Measurements from ENCODE around the gene DNAJC4. TPM values are rescaled to one million over a fixed set of nuclear protein-coding genes. Genes with fewer than 3 reads are reported as not detected.

DNAJC4 gene
- total RNA-seq, 1 donor from 2014 or later: 26.9 TPM

DNA sequence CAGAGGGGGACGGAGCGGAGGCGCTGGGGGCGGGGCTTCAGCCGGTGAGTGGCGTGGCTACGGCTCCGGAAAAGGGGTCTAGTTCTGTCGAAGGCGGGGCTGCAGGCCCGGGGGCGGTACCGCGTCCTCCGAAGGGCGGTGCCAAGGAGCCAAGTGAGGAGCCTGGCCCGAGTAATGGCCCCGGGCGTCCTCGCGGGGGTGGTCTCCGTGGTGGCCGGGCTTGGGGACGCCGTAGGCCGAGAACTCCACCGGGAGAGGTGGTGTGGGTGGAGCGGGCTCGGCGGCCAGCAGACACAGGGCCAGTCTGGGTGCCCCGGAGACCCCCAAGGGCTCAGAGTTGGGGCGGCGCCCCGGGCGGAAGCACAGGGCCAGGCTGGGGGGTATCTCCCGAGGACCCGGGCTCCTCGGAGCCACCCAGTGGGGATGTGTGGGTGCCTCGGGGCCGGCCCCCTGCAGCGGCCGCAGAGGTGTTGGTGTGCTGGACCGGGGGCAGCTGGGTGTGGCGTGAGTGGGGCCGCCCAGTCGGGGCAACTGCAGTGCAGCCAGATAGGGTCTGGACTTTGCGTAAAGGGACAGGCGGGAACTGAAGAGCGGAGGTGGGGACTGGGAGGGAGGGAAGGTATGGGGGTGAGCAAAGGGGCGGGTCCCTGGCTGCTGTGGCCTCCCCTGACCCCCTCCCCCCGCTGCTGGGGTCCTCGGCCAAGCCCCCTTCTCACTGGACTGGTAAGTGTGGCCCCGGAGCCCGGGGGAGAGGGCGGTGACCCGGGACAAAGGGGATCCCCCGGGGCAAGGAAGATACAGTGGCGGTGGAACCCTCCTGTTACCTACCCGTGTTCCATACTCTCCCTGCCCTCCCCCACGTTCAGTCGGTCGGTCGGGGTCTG lies 11.4 kb downstream of the DNAJC4 start:
- intact Hi-C loops (cut with micrococcal nuclease): loop anchor here (1.0 to 2.0 kb wide), 8 partner anchors 11 to 99 kb away; partner anchors contain the start of genes CCDC88B, DNAJC4, ESRRA and GPR137

DNA sequence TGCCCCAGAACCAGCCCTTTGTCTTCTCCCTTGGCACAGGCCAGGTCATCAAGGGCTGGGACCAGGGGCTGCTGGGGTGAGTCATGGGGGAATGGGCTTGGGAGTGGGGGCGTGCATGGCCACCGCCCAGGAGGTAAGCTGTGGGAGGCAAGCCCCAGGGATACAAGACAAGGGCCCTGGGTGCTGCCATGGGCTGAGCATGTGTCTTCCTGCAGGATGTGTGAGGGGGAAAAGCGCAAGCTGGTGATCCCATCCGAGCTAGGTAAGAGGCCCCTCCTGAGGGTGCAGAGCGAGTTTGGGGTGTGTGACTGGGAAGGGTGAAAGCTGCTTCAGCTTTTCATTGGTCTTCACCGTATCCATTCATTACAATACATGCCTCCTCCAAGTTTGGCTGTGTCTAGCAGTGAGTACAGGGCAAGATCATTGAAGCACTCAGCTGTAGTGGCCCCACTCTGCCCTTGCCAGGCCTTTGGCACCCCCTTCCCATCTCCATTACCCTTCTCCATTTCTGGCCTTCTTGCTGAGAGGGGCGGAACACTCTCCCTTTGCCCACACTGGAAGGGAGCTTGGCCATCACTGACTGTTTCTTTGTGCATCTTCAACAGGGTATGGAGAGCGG lies 13.0 kb downstream of the DNAJC4 start:
- intact Hi-C loops (cut with micrococcal nuclease): no loop called here

DNA sequence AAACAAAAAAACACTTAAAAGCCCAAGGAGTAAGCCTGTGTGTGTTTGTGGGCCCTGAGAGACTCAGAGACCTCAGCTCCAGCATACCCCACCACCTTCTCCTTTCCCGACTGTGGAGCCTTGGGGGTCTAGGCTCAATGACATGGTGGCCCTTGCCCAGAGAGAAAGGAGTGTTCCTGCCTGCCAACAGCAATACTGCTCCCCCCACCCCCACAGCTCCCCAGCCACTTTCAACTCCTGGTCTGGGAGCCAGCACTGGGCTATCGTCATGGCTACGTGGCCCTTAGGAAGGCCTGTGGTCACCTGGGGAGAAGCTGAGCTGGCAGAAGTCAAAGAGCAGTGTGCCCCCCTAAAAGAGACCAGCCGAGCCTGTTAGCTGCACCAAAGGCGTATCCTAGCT lies 13.8 kb downstream of the DNAJC4 start:
- intact Hi-C loops (cut with micrococcal nuclease): no loop called here

DNA sequence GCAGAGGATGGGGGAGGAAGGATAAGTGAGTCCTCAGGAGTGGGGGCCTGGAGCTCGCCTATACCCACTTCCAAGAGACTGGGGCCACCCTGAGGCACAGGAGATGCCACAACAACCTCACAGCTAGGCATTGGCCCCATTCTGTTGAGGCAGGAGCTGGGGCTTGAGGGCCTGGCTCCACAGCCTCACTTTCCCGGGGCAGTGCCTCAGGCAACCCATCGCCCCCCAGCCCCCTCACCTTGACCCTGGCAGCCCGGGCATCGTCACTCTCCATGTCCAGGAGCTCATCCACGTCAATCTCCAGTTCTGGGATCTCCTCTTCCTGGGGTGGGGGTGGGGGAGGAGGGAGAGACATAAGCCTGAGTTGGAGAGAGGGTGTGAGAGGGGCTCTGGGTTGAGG lies 14.6 kb downstream of the DNAJC4 start:
- intact Hi-C loops (cut with micrococcal nuclease): no loop called here

DNA sequence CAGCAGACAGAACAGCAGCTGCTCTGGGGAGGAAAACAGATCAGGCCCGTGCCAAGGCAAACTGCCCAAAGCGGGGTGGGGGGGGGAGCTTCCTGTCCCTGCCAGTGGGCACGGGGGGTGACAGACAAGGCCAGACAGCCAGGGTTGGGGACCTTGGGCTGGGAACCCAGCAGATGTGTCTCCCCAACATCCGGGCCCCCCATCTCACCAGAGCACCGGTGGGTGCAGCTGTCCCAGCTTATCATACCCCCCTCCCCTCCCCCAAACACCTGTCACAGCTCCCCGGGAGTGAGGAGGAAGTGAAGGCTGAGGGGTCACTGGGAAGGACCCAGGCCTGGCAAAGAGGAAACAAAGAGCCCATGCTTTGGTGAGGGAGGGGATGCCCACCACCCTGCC lies 15.1 kb downstream of the DNAJC4 start:
- intact Hi-C loops (cut with micrococcal nuclease): no loop called here

DNA sequence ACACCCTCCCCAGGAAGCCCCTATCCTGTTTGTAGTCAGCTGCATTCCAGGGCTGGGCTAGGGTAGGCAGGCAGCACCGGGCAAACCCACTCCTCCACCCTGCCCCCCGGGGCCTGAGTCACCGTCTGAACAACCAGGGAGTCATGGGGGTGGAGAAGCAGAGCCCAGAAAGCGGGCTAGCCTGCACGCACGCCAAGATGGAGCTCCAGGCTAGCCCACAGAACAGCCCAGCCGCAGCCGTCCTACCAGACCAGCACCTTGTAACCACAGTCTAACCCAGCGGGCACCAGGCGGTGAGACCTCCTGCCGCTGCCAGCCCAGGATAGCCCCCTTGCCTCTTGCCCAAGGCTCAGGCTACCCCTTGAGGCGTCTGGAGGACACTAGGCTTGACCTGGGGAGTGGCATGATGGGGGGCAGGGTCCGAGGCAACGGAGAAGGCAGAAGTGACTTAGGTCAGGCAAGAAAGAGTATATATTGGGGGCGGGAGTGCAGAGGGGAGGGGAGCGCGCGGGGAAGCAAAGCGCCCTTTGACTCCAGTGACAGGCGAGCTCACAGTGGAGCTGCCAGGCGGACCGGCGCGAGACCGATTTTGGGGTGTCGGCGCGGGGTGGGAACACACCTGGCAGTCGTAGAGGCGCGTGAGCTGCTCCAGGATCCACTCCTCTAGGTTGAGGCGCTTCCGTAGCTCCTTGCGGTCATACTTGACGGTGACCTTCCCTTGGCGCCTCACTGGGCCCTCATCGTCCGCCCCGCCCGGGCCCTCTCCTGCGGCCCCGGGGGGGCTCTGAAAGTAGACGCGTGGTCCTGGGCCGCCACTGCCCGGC lies 15.7 kb downstream of the DNAJC4 start:
- intact Hi-C loops (cut with micrococcal nuclease): loop anchor here (1.0 to 2.0 kb wide), 5 partner anchors 16 to 97 kb away; partner anchors contain the start of genes DNAJC4, ESRRA and FERMT3

DNA sequence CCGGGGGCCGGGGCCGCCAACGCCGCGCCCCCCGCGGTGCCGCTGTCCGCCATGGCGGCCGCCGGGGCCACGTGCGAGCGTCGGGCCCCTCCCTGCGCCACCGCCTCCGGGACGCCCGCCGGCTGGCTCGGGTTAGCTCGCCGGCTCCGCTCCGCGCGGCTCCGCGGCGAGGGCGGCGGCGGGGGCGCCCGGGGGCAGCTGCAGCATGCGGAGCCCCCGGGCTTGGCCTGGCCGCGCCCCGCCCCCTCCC lies 16.2 kb downstream of the DNAJC4 start:
- intact Hi-C loops (cut with micrococcal nuclease): loop anchor here (1.0 to 2.0 kb wide), 5 partner anchors 16 to 96 kb away; partner anchors contain the start of genes DNAJC4, ESRRA and FERMT3

DNA sequence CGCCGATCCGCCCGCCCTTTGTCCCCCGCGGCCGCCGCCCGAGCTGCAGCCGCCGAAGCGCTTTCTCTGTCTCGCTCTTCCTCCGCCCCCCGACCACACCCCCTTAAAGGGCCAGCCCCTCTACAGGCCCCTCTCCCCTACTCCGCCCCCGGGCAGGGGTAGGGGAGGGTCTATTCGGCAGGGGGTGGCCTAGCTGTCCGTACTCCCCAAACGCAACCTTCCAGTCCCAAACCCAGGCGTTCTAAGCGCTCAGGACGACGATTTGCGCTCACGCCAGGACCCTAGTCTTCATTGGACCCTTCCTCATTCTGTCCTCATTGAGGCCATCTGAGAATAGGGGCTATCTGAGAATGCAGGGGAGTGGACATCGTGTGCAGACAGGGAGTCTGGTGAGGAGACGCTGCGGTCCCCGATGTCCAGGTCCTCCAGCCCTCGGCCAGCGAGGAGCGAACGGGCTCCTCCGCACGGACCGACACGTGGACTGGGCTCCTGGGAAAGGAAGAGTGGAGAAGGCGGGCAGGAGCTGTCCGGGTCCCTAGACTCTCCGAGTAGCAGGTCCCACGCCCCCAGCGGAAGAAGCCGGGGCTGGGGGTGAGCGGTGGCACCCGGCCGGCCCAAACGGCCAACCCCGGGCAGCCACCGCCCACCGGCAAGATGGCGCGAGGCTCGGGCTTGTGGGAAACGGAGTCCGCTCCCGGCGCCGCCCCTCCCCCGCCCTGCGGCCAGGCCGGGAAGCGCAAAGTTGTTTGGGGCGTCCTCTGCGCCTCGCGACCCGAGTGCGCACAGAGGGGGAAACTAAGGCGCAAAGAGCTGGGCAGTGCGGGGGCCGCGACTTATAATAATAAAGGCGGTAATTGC lies 16.8 kb downstream of the DNAJC4 start, which contains the start of gene PPP1R14B:
PPP1R14B (minus strand) TSS at position 73 of the 858 bp plus-strand sequence. CDS start 270 bp downstream, outside the sequence.
- intact Hi-C loops (cut with micrococcal nuclease): loop anchor here (1.0 to 2.0 kb wide), 6 partner anchors 17 to 96 kb away; partner anchors contain the start of genes BAD, DNAJC4, ESRRA and FERMT3

DNA sequence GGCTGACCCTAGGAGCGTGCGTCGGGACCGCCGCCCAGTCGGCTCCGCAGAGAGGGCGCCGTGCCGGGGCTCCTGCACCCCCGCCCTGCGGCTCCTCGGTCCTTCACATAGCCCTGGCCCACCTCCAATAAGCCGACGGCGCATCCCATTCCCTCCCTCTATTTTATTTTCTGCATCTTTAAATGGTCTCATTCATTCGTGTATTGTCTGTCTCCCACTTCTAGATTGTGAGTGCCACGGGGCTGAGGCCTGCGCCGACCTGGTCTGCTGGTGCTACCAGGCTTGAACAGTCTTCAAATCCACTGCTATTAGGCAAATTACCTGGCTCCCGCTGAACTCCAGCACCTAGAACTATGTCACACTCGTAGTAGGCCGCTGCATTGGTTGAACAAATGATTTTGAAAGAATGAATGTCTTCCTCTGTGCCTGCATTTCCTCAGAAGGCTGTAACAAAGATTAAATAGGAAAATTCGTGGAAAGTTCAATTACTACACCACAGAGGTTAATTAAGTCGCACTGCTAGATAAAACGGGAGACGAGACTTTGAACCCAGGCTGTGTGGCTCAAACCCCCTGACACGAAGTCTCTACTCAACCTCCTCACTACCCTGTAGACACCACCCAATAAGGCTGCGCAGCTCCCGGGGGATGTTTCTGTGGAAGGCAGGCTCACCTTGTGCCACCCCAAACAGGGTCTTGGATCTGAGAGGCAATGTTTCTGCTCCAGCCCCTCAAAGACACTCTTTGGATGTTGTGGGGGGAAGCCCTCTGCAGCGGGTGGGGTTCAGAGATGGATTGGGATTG lies 17.6 kb downstream of the DNAJC4 start:
- intact Hi-C loops (cut with micrococcal nuclease): loop anchor here (1.0 to 2.0 kb wide), 2 partner anchors 36 to 95 kb away; partner anchors contain the start of gene BAD

DNA sequence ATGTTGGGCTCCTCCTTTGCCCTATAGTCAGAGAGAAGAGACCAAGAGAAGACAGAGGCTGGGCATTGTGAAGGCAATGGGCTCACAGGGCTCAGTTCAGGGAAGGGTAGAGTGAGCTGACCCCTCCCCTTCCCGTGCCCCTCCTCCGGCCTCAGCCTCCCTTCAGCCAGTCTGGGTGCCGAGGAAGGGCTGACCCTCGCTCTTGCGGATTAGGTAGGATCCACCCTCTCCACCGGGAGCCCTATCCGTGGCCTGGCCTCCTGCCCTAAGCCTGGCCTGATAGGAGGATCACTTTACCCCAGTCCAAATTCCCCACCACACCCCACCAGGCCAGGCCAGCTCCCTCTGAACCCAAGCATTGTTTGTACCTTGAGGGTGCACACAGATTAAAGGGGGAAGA lies 18.2 kb downstream of the DNAJC4 start:
- intact Hi-C loops (cut with micrococcal nuclease): no loop called here

DNA sequence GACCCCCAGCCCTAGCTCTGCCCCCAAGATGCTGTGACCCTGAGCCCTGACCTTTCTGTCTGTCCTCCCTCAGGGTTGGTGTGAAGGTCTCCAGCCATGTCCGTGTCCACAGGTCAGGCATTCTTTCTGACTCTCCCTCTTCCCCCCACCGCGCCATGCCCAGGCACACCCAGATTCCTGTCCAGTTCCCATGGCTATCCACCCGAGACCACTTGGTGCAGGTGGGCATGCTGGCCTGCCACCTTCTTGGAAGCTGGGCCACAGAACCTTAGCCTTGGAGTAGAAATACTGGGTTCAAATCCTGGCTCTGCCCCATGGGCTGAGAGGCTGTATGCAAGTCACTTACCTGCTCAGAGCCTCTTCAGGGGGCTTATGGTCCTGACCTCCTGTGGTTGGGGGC lies 18.7 kb downstream of the DNAJC4 start:
- intact Hi-C loops (cut with micrococcal nuclease): no loop called here

DNA sequence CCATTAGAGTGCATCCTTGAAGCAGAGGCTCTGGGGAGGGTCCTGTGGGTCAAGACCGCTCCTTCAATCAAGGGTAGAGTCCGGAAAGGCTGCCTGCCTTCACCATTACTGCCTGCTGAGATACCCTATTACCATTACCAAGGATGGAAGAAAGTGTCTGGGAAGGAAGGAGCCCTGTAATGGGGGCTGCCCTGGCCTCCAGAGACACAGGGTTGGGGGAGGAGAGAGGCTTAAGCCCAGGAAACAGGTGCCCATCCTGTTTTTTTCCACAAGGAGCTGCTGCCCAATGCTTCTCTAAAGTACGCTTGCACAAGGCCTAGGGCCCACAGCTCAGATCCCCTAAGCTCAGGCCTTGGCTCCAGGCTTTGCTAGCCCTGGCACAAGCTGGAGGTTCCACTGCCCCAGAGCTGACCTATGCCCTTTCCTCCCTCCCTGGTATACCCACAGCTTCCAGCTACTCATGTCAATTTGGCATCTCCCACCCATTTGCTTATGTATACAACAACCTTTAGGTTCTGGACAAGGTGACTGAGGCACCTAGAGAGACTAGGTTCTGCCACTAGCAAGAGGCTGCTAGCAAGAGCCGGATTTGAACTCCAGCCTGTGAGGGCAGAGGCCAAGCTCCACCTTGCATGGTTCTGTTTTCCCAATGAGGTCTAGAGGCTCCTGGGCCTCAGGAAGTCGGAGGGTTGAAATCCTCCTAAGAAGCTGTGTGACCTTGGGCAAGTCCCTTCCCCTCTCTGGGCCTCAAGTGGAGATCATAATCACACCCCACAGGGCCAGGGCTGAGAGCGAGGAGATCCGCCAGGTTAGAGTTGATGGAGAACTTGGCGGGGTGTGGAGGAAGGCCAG lies 19.4 kb downstream of the DNAJC4 start:
- intact Hi-C loops (cut with micrococcal nuclease): no loop called here

DNA sequence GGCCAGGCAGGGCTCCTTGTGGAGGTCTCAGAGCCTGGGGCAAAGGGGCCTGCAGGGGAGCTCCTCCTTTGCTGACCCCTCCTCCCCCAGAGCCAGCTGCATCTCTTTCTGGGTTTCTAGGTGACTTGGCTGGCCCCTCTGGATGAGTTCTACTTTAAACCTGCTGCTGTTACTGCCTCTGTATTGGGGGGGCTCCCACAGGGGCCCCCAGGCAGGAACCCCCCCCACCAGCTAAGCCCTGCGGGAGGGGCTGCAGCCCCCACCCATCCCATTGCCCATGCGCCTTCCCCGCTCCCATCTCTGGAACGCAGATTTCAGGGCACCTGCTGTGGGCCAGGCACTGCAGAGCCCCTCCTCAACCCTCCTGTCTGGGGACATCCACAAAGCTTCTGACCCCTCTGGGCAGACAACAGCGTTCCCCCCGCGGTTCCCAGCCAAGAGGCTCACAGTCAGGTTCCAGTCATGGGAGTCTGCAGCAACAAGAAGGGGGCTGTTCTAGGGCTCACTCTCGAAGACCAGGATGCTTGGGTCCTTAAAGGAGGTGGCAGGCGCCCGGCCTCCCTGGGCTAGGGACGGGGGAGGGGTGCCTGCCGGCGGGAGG lies 20.2 kb downstream of the DNAJC4 start:
- intact Hi-C loops (cut with micrococcal nuclease): loop anchor here (1.0 kb wide), 4 partner anchors 19 to 54 kb away; partner anchors contain the start of gene BAD

DNA sequence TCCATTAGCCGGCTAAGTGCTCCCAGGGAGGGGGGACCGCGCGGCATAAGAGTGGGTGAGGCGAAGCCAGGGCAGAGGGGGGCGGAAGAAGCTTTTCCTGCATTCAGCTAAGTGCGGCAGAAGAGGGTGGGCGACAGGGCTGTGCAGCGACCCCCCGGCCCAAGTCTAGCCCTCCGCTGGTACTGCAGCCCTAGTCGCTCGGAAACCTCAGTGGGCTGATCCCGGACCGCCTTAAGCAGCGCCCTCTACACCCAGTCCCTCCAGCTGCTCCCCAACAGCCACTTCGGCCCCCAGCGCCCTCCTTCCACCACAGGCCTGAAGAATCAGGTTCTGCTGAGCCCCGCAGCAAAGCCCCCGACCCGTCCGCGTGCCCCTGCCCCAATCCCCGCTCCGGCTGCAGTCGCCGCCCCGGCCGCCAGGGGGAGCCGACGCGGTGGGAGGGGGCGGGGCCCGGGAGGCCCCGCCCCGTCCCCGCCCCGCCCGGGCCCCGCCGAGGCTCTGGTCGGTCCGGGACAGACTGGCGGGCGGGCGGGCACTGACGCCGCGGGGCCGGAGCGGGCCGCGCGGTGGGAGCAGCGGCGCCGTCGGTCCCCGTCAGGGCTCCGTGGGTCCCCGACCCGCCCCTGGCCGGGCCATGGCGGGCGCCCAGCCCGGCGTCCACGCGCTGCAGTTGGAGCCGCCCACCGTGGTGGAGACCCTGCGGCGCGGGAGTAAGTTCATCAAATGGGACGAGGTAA lies 20.8 kb downstream of the DNAJC4 start, which contains the start of gene PLCB3:
PLCB3 (plus strand) TSS at position 515 of the 737 bp plus-strand sequence; CDS start at position 635, 120 bp downstream.
- intact Hi-C loops (cut with micrococcal nuclease): loop anchor here (1.0 kb wide), 4 partner anchors 18 to 53 kb away; partner anchors contain the start of gene BAD

DNA sequence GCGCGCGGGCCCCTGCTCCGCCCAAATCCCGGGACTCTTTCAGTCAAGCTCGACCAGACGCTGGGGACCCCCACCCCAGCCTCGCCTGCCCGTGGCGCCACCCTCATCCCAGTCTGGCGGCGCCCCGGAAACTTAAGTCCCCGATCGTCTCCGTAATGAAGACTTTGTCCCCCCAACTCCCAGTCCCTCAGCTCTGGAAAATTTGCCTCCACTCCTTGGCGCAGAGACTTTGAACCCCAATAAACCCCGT lies 21.3 kb downstream of the DNAJC4 start:
- intact Hi-C loops (cut with micrococcal nuclease): loop anchor here (1.0 kb wide), 4 partner anchors 18 to 53 kb away; partner anchors contain the start of gene BAD

DNA sequence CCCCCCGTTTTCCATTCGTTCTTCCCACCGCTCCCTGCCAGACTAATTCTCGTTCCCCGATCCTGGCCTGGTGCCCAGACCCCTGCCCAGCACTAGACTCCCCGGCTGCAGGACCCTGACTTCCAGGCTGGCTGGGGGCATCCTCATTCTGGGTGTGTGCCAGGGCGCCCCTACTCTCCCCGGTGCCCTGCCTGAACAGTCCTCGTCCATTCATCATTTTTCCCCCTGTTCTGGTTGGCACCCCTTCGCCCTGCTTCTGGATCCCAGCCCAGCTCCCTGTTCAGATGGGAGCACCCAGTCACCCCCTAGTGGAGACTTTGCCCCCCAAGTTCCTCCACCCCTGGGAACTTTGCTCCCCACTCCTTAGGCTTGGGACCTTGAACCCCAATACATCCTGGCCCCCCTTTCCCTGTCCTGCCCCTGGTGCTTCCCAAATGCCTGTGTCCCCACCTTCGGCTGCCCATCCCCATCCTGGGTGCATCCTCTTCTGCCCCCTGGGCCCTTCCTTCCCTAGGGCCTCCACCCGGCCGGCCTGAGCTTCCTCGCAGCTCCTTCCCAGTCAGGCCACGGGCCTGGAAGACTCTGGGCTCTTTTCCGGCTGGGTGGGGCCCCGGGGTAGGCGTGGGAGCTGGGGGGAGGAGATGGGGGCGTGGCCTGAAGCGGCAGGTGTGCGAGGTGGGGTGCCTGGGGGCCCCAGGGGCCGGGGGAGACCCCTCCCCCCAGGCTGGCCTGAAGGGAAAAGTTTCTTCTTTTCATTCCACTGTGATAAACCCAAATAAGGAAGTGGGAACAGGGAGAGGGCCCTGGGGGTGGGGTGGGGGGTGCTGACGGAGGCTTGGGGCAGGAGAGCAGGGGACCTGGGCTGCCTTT lies 21.9 kb downstream of the DNAJC4 start:
- intact Hi-C loops (cut with micrococcal nuclease): no loop called here

DNA sequence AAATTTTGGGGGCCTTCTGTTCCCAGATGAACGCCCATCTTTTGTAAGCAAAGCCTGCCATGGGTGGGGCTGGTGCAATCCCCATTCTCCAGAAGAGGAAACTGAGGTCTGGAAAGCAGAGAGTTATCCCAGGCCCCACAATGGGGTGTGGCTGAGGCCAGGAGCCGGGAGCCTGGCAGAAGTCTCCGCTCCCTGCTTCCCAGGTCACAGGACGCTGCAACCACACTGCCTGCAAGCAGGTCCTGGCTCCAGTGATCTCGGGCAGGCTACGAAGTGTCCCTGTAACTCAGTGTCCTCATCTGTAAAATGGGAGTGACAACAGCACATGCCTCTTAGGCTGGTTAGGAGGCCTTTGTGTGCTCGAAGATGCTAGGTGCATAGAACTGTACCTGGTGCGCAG lies 22.7 kb downstream of the DNAJC4 start:
- intact Hi-C loops (cut with micrococcal nuclease): no loop called here
